Gastrocnemius medialis (tissue), 4 donors: ENCODE data around the gene MPP2. TPM values are rescaled to one million over a fixed set of nuclear protein-coding genes. Genes with fewer than 3 reads are reported as not detected.

ENCODE experiments used
- ATAC-seq, 2 donors: fragments of 150-250 bp; one replicate each; pipeline ENCODE4 v1.9.1; 2016
- DNase-seq, 2 donors: peaks; one replicate each; pipeline ENCODE4 v3.0.0-alpha.2; 2019
- H3K27ac ChIP-seq, 4 donors: fragments of 200-600 bp; sonication (generic); 1 replicate in 1 of 4; 2 replicates in 3 of 4; pipeline ENCODE4 v1.5.1; 2016 to 2018; ENCODE audit warnings: mild to moderate bottlenecking in 2 of 4, moderate library complexity in 1 of 4
- H3K27me3 ChIP-seq, 3 donors: fragments of 200-600 bp; sonication (generic) in 2 of 3; 1 replicate in 1 of 3; 2 replicates in 2 of 3; pipeline versions ENCODE4 v1.5.1 to v1.6.0; 2016 to 2019; ENCODE audit warnings: mild to moderate bottlenecking in 1 of 3, moderate library complexity in 1 of 3
- H3K36me3 ChIP-seq, 2 donors: fragments of 200-600 bp; sonication (generic) in 1 of 2; one replicate each; pipeline ENCODE4 v1.5.1; 2017 to 2018
- H3K4me1 ChIP-seq, 2 donors: fragments of 200-600 bp; sonication (generic) in 1 of 2; one replicate each; pipeline ENCODE4 v1.5.1; 2016 to 2017; ENCODE audit warnings: mild to moderate bottlenecking in 2 of 2
- H3K4me3 ChIP-seq, 4 donors: fragments of 200-600 bp; sonication (generic) in 3 of 4; 1 replicate in 1 of 4; 2 replicates in 3 of 4; pipeline ENCODE4 v1.5.1; 2016 to 2019; ENCODE audit warnings: mild to moderate bottlenecking in 2 of 4
- H3K9me3 ChIP-seq, 3 donors: fragments of 200-600 bp; sonication (generic) in 2 of 3; 1 replicate in 1 of 3; 2 replicates in 2 of 3; pipeline ENCODE4 v1.5.1; 2016 to 2019
- CTCF ChIP-seq, 5 experiments: fragments of 450-650 bp in 3 of 5; fragments of 200-600 bp in 2 of 5; sonication (generic) in 2 of 5; IDR thresholded peaks in 4 of 5; conservative IDR thresholded peaks in 1 of 5; 1 replicate in 4 of 5; 2 replicates in 1 of 5; pipeline ENCODE4 v1.5.1; 2016 to 2019; ENCODE audit warnings: antibody characterized with exemption in 5 of 5, mild to moderate bottlenecking in 3 of 5, moderate library complexity in 3 of 5
- POLR2A ChIP-seq, 2 donors: fragments of 450-650 bp; IDR thresholded peaks; one replicate each; pipeline ENCODE4 v1.6.1; 2017; ENCODE audit warnings: antibody characterized with exemption in 2 of 2, mild to moderate bottlenecking in 2 of 2, moderate library complexity in 2 of 2
- in situ Hi-C, 4 donors: fragments of 200-750 bp; cut with MboI; loops; one replicate each; pipeline versions ENCODE4 v1.15.0 to v1.8.0; 2017; ENCODE audit warnings: low sequenced_read_pairs in 4 of 4
- intact Hi-C: fragments of 100-400 bp; cut with DNase I; formaldehyde crosslinking; loops from one replicate; pipeline ENCODE4 v1.15.1; 2023; ENCODE audit warnings: low total_unique reads
- total RNA-seq, 4 donors: library from RNA; depleted of rRNA; stranded (reverse); fragments of >200 nt; gene quantifications; one replicate each; pipeline versions ENCODE4 v1.1.0 to v1.2.3, GENCODE V29; 2016

MPP2 gene
- total RNA-seq, 4 donors from 2014 or later, result 0.39 to 3.2 (median 2.0) TPM; not detected in 1

DNA sequence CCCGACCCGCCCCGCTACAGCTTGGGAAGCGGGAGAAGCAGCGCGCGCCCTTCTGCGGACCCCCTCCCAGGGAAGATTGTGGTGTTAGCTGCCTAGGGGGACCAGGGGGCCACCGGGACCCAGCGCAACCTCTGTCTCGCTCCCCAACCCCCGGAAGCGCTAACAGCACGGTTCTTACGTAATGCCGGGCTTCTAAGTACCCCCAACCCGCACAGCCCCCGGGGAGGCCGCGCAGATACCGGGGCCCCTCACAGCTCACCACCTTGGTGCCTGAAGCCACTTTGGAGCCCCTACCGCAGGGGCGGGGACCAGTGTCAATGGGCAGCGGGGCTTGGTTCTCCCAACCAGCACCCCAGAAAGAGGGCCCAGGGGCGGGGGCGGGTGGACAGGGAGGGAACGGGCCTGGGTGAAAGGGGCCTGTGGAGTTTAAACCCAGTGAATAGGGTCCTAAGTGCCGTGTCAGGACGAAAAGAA, 348 bp downstream of the MPP2 start:
- DNase-seq (no peak), ATAC-seq (no peak)
- intact Hi-C loops (no loop called here), in situ Hi-C loops (loop anchor here in 1 of 4 donors (25.0 kb wide), 1 partner anchor 255 kb away; the partner anchor contains the start of gene ASB16)
- H3K9me3 ChIP-seq, result no peaks in the 10 kb centered on the region
- peak overlapping the region; percentile 51 to 78 (median 66) for H3K4me3 ChIP-seq
- H3K4me1 ChIP-seq, result peaks cover 10 to 29% of the 10 kb centered on the region in 2 donors
- no peak for TF ChIP-seq POLR2A (IDR thresholded peaks at IDR 0.05)
- TF ChIP-seq CTCF (IDR thresholded peaks at IDR 0.05 in 4 of 5, conservative IDR thresholded peaks at IDR 0.05 in 1 of 5), result no peak
- H3K27ac ChIP-seq, result peak overlapping the region; percentile 61 to 77 (median 74)
- peaks cover 39 to 50% (median 50%) of the 10 kb centered on the region in 3 donors for H3K27me3 ChIP-seq
- no peaks in the 10 kb centered on the region for H3K36me3 ChIP-seq

- DNase-seq, result peak; percentile 32 to 44
- in situ Hi-C loops (loop anchor here in 1 of 4 donors (25.0 kb wide), 1 partner anchor 256 kb away; the partner anchor contains the start of gene ASB16), intact Hi-C loops (no loop called here)
- H3K4me3 ChIP-seq, result peak overlapping the region; percentile 51 to 78 (median 66)
- peak; percentile 9 to 51 for ATAC-seq
- peak overlapping the region; percentile 61 to 77 (median 74) for H3K27ac ChIP-seq
- peaks cover 10 to 29% of the 10 kb centered on the region in 2 donors for H3K4me1 ChIP-seq
- TF ChIP-seq POLR2A (IDR thresholded peaks at IDR 0.05) (no peak), CTCF (IDR thresholded peaks at IDR 0.05 in 4 of 5, conservative IDR thresholded peaks at IDR 0.05 in 1 of 5) (no peak)
- H3K36me3 ChIP-seq, result no peaks in the 10 kb centered on the region
- no peaks in the 10 kb centered on the region for H3K9me3 ChIP-seq
- H3K27me3 ChIP-seq, result peaks cover 39 to 50% (median 50%) of the 10 kb centered on the region in 3 donors
Observed at GRCh38 chr17:43905985-43906852, 1.1 kb downstream of the MPP2 start.

- Histone ChIP-seq H3K27me3 (peaks cover 39 to 50% (median 50%) of the 10 kb centered on the region in 3 donors), H3K9me3 (no peaks in the 10 kb centered on the region), H3K36me3 (no peaks in the 10 kb centered on the region), H3K4me3 (peak overlapping the region in 2 of 4 donors; percentile 58 to 78), H3K4me1 (peaks cover 10 to 33% of the 10 kb centered on the region in 2 donors), H3K27ac (no peak overlapping the region)
- intact Hi-C loops, result no loop called here
- ATAC-seq (no peak), DNase-seq (no peak)
- in situ Hi-C loops, result loop anchor here in 1 of 4 donors (25.0 kb wide), 1 partner anchor 257 kb away; the partner anchor contains the start of gene ASB16
- no peak for TF ChIP-seq POLR2A (IDR thresholded peaks at IDR 0.05)
- TF ChIP-seq CTCF (IDR thresholded peaks at IDR 0.05 in 4 of 5, conservative IDR thresholded peaks at IDR 0.05 in 1 of 5), result no peak
Observed at GRCh38 chr17:43905400-43905984, 1.8 kb downstream of the MPP2 start.

GRCh38 chr17:43901861-43902589, 5.3 kb downstream of the MPP2 start:
- H3K36me3 ChIP-seq, result no peaks in the 10 kb centered on the region
- ATAC-seq (no peak), DNase-seq (no peak)
- TF ChIP-seq CTCF (IDR thresholded peaks at IDR 0.05 in 4 of 5, conservative IDR thresholded peaks at IDR 0.05 in 1 of 5) (no peak), POLR2A (IDR thresholded peaks at IDR 0.05) (no peak)
- H3K27ac ChIP-seq, result no peak overlapping the region
- H3K4me1 ChIP-seq, result peaks cover 10 to 31% of the 10 kb centered on the region in 2 donors
- H3K9me3 ChIP-seq, result no peaks in the 10 kb centered on the region
- peaks cover 30 to 39% (median 38%) of the 10 kb centered on the region in 3 donors for H3K27me3 ChIP-seq
- H3K4me3 ChIP-seq, result no peak overlapping the region
- in situ Hi-C loops, result loop anchor here in 1 of 4 donors (25.0 kb wide), 1 partner anchor 260 kb away; the partner anchor contains the start of gene ASB16
- intact Hi-C loops, result no loop called here
